Measurements from ENCODE around the gene DROSHA.

Gene DROSHA

GRCh38 chr5:31464081-31464480, 67.8 kb downstream of the DROSHA start:
- H3K27ac ChIP-seq: no peak overlapping the region
- H3K36me3 ChIP-seq: peaks cover 83 to 99% (median 90%) of the 10 kb centered on the region in 11 experiments
- H4K20me1 ChIP-seq: no peaks in the 10 kb centered on the region
- 0 out of 22 replicates have a peak, but pooled peaks cover 0 to 1% (median 0%) of the 10 kb centered on the region in 11 experiments for H3K9me3 ChIP-seq (replicated peaks in 1 of 11)
- no peaks in the 10 kb centered on the region for H3K27me3 ChIP-seq
- H3K4me1 ChIP-seq: no peaks in the 10 kb centered on the region
- H3K4me2 ChIP-seq: no peak overlapping the region
- no peak for TF ChIP-seq Cebpa-rat (IDR thresholded peaks at IDR 0.05)
- H3K9ac ChIP-seq: no peak overlapping the region
- H3K4me3 ChIP-seq: no peak overlapping the region

- peaks cover 0 to 8% (median 0%) of the 10 kb centered on the region in 11 experiments; a peak in 2 of 22 replicates for H3K9me3 ChIP-seq (replicated peaks in 1 of 11)
- H4K20me1 ChIP-seq: no peaks in the 10 kb centered on the region
- H3K4me3 ChIP-seq: no peak overlapping the region
- H3K4me2 ChIP-seq: no peak overlapping the region
- no peaks in the 10 kb centered on the region for H3K4me1 ChIP-seq
- TF ChIP-seq Cebpa-rat (IDR thresholded peaks at IDR 0.05): no peak
- H3K27ac ChIP-seq: no peak overlapping the region
- H3K9ac ChIP-seq: no peak overlapping the region
- H3K27me3 ChIP-seq: no peaks in the 10 kb centered on the region
- peaks cover 86 to 99% (median 95%) of the 10 kb centered on the region in 11 experiments for H3K36me3 ChIP-seq
These were observed 68.5 kb downstream of the DROSHA start for GRCh38 chr5:31463351-31463750.

- Histone ChIP-seq H3K4me2 (no peak overlapping the region), H4K20me1 (no peaks in the 10 kb centered on the region), H3K9ac (no peak overlapping the region), H3K4me3 (no peak overlapping the region), H3K4me1 (no peaks in the 10 kb centered on the region), H3K27me3 (no peaks in the 10 kb centered on the region), H3K36me3 (peaks cover 82 to 98% (median 90%) of the 10 kb centered on the region in 11 experiments), H3K27ac (no peak overlapping the region), H3K9me3 (replicated peaks in 1 of 11) (peaks cover 25 to 36% (median 31%) of the 10 kb centered on the region in 11 experiments)
- no peak for TF ChIP-seq Cebpa-rat (IDR thresholded peaks at IDR 0.05)
These were observed 72.3 kb downstream of the DROSHA start for GRCh38 chr5:31459594-31459993.

- H3K9me3 ChIP-seq (replicated peaks in 1 of 11): peaks cover 25 to 36% (median 31%) of the 10 kb centered on the region in 11 experiments
- no peak overlapping the region for H3K4me3 ChIP-seq
- TF ChIP-seq Cebpa-rat (IDR thresholded peaks at IDR 0.05): no peak
- no peaks in the 10 kb centered on the region for H4K20me1 ChIP-seq
- peaks cover 0 to 5% (median 2%) of the 10 kb centered on the region in 10 experiments; a peak in 5 of 20 replicates for H3K4me1 ChIP-seq
- H3K27ac ChIP-seq: no peak overlapping the region
- peaks cover 68 to 98% (median 81%) of the 10 kb centered on the region in 11 experiments for H3K36me3 ChIP-seq
- H3K9ac ChIP-seq: no peak overlapping the region
- H3K4me2 ChIP-seq: no peak overlapping the region
- no peaks in the 10 kb centered on the region for H3K27me3 ChIP-seq
These were observed 76.7 kb downstream of the DROSHA start for GRCh38 chr5:31455172-31455571.

- peaks cover 67 to 98% (median 81%) of the 10 kb centered on the region in 11 experiments for H3K36me3 ChIP-seq
- no peak for TF ChIP-seq Cebpa-rat (IDR thresholded peaks at IDR 0.05)
These were observed 78.4 kb downstream of the DROSHA start for GRCh38 chr5:31453522-31453921.

GRCh38 chr5:31452314-31452713, 79.6 kb downstream of the DROSHA start:
- Histone ChIP-seq H3K9ac (no peak overlapping the region), H4K20me1 (no peaks in the 10 kb centered on the region), H3K9me3 (replicated peaks in 1 of 11) (peaks cover 21 to 29% (median 22%) of the 10 kb centered on the region in 11 experiments), H3K36me3 (peaks cover 66 to 98% (median 81%) of the 10 kb centered on the region in 11 experiments), H3K4me3 (no peak overlapping the region), H3K27ac (no peak overlapping the region), H3K4me2 (no peak overlapping the region), H3K4me1 (peaks cover 0 to 9% (median 3%) of the 10 kb centered on the region in 10 experiments; a peak in 5 of 20 replicates), H3K27me3 (no peaks in the 10 kb centered on the region)
- TF ChIP-seq Cebpa-rat (IDR thresholded peaks at IDR 0.05): no peak

More at GRCh38 chr5:31453522-31453921, 78.4 kb downstream of the DROSHA start:
- Histone ChIP-seq H3K4me2 (no peak overlapping the region), H3K9me3 (replicated peaks in 1 of 11) (peaks cover 25 to 33% (median 30%) of the 10 kb centered on the region in 11 experiments), H3K4me1 (peaks cover 0 to 9% (median 3%) of the 10 kb centered on the region in 10 experiments; a peak in 5 of 20 replicates), H4K20me1 (no peaks in the 10 kb centered on the region), H3K9ac (no peak overlapping the region), H3K27me3 (no peaks in the 10 kb centered on the region), H3K4me3 (no peak overlapping the region), H3K27ac (no peak overlapping the region)

- Histone ChIP-seq H3K27me3 (no peaks in the 10 kb centered on the region), H3K4me3 (no peak overlapping the region), H3K4me2 (peak overlapping the region in 5 of 11 experiments; percentile 8 to 20 (median 13); a peak in 5 of 22 replicates), H4K20me1 (no peaks in the 10 kb centered on the region), H3K36me3 (peaks cover 67 to 99% (median 82%) of the 10 kb centered on the region in 11 experiments), H3K9me3 (replicated peaks in 1 of 11) (peaks cover 0 to 10% (median 4%) of the 10 kb centered on the region in 11 experiments; a peak in 8 of 22 replicates), H3K9ac (no peak overlapping the region), H3K4me1 (peaks cover 0 to 9% (median 3%) of the 10 kb centered on the region in 10 experiments; a peak in 5 of 20 replicates), H3K27ac (no peak overlapping the region)
- TF ChIP-seq Cebpa-rat (IDR thresholded peaks at IDR 0.05): no peak
These were observed 81.9 kb downstream of the DROSHA start for GRCh38 chr5:31449962-31450361.

GRCh38 chr5:31449174-31449573, 82.7 kb downstream of the DROSHA start:
- Histone ChIP-seq H3K4me2 (no peak overlapping the region), H3K27me3 (no peaks in the 10 kb centered on the region), H4K20me1 (no peaks in the 10 kb centered on the region), H3K27ac (no peak overlapping the region), H3K4me3 (no peak overlapping the region), H3K9me3 (replicated peaks in 1 of 11) (peaks cover 0 to 7% (median 4%) of the 10 kb centered on the region in 11 experiments; a peak in 5 of 22 replicates), H3K9ac (no peak overlapping the region), H3K4me1 (peaks cover 0 to 9% (median 3%) of the 10 kb centered on the region in 10 experiments; a peak in 5 of 20 replicates), H3K36me3 (peaks cover 73 to 100% (median 83%) of the 10 kb centered on the region in 11 experiments)
- no peak for TF ChIP-seq Cebpa-rat (IDR thresholded peaks at IDR 0.05)

GRCh38 chr5:31445041-31445600, 86.8 kb downstream of the DROSHA start:
- no peaks in the 10 kb centered on the region for H4K20me1 ChIP-seq
- H3K27ac ChIP-seq: no peak overlapping the region
- H3K4me3 ChIP-seq: no peak overlapping the region
- peaks cover 0 to 5% (median under 1%) of the 10 kb centered on the region in 10 experiments; a peak in 5 of 20 replicates for H3K4me1 ChIP-seq
- peaks cover 0 to 7% (median 4%) of the 10 kb centered on the region in 11 experiments; a peak in 5 of 22 replicates for H3K9me3 ChIP-seq (replicated peaks in 1 of 11)
- H3K9ac ChIP-seq: no peak overlapping the region
- H3K36me3 ChIP-seq: peaks cover 73 to 97% (median 89%) of the 10 kb centered on the region in 11 experiments
- H3K4me2 ChIP-seq: no peak overlapping the region
- no peaks in the 10 kb centered on the region for H3K27me3 ChIP-seq
- TF ChIP-seq Cebpa-rat (IDR thresholded peaks at IDR 0.05): no peak
